Measurements from ENCODE around the gene ADSS1.
A peak's percentile ranks its signal among the peaks of the same experiment; 100 is the strongest.

ADSS1 gene

DNA sequence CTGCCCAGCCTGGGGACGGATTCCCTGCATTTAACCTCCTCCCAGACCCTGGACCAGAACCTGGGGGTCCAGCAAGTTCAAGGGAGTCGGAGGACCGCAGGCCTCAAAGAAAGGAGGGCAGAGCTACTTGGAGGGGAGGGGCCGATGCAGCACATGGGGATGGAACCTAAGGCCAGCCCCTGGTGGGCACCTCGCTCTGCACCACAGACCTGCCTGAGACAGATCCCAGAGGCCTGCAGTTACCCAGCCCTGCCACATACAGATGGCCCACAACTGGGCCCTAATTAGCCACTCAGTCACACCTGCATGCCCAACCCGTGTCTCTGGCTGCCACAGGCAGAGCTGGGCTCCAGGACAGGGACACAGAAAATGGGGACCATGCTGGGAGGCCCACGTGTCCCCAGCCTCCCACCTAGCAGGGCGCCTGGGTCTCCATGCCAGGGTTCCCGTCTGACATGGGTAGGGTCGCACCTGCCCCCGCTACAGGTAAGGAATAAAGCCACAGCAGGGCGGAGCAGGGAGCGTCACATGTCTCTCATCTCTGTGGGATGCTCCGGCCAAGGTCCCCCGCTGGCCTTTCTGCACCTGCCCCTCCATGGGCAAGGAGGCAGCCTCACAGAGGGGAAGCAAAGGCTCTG is 54.8 kb downstream of the ADSS1 start:
- DNase-seq, result no peak

DNA sequence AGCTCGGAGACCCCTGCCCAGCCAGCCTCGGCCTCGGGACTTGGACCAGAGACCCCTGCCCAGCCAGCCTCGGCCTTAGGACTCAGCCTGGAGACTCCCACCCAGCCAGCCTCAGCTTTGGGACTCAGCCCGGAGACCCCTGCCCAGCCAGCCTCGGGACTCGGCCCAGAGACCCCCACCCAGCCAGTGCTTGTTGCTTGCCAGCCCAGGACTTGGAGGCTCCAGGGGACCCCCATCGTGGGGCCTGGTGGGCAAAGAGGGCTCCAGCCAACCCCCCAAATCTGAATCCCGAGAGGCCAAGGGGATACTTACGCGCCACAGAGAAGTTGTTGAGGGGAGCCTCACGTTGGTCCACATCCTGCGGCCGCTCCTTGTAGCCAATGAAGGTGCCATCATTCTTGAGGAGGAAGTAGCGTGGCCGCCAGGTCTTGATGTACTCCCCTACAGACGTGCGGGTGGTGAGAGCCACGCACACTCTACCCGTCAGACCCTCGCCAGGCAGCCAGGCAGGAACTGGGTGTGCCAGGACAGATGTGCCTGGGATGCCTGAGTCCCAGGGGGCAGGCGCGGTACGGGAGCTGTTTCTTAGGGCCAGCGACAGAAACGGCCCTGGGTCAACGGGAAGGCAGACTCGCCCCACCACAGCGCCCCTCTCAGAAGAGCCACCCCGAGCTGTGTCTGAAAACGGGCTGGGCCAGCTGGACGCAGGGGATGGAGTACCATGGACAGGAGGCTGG is 55.9 kb downstream of the ADSS1 start:
- DNase-seq, result no peak

DNA sequence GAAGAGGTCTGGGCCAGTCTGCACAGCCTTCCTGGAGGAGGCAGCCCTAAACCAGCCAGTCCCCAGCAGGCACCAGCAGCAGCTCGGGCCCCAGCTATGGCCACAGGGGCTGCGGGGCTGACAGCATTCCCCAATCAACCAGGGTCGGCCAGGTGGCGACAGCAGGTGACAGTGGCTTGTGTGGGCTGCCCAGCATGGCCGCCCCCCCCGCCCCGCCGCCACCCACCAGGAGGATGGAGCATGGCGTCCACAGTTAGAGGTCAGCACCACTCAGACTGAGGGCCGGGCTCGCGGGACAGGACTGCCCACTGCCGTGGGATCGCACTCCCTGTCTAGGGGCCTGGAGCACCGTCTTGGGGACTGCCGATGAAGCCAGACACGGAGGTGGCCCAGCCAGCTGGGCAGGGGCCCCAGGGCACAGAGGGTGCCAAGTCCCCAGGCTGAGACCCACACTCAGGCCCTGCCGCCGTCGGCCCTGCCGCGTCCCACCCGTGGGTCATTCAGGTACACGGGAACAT is 56.5 kb downstream of the ADSS1 start:
- DNase-seq, result no peak

- no peak for DNase-seq
These were observed 57.4 kb downstream of the ADSS1 start for GRCh38 chr14:104781271-104782077.

DNA sequence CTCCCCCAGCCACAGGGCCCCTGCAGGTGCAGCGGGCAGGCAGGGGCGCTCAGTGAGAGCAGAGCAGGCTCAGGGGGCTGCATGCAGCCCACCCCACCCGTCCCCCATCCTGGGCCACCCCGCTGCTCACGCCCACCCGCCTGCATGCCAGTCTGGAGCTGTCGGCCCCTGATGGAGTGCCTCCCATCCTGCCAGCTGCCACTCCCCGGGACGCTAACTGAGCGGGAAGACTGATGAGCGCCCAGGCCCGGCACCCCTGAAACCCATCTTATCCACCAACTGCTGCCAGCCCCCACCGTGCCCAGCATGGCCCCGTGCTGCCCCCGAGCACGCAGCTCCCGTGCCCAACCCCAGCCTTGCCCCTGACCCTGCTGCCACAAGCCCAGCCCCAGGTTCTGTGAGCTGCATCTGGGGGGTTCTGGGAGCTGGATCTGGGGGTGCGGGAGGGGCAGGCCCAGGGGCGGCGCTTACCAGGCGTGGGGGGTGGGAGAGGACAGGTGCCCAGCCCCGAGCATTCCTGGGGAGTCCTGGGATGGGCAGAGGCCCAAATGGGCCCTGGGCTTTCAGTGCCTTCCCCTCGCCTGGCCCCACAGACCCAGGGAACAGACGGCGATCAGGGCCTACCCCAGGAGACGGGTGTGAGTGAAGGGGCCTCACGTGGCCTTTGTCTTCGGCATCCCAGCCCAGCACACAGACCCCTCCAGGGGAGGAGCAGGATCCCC is 58.2 kb downstream of the ADSS1 start:
- DNase-seq, result no peak

GRCh38 chr14:104782808-104783139 is 58.7 kb downstream of the ADSS1 start:
- DNase-seq, result no peak

GRCh38 chr14:104783484-104784217 is 59.6 kb downstream of the ADSS1 start:
- no peak for DNase-seq

- no peak for DNase-seq
These were observed 60.2 kb downstream of the ADSS1 start for GRCh38 chr14:104784218-104784568.

- peak in 17 of 58 donors; percentile 15 to 66 (median 33) for DNase-seq
These were observed 61.0 kb downstream of the ADSS1 start for GRCh38 chr14:104784846-104785707.

DNA sequence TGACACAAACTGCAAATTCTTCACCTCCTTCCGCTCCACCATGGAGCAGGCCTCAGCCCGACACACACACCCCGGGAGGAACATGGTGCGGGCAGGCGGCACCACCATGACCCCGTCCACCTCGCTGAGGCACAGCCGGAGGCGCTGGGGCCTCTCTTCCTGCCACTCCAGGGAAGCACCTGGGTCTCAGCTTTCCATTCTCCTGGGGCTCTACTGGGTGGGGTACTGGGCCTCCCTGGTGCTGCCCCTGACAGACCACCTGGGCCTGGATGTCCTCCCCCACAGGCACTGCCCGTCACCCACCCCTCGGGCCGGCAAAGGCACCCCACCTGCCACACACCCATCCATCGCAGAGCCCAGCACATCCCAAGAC is 61.7 kb downstream of the ADSS1 start:
- no peak for DNase-seq

- peak in 1 of 58 donors; percentile 28 for DNase-seq
These were observed 62.1 kb downstream of the ADSS1 start for GRCh38 chr14:104786091-104786586.

GRCh38 chr14:104786726-104787675 is 63.0 kb downstream of the ADSS1 start:
- no peak for DNase-seq

GRCh38 chr14:104787736-104788135 is 63.7 kb downstream of the ADSS1 start:
- DNase-seq, result no peak

- no peak for DNase-seq
These were observed 64.3 kb downstream of the ADSS1 start for GRCh38 chr14:104788161-104788818.

- DNase-seq, result no peak
These were observed 65.0 kb downstream of the ADSS1 start for GRCh38 chr14:104788873-104789663.

DNA sequence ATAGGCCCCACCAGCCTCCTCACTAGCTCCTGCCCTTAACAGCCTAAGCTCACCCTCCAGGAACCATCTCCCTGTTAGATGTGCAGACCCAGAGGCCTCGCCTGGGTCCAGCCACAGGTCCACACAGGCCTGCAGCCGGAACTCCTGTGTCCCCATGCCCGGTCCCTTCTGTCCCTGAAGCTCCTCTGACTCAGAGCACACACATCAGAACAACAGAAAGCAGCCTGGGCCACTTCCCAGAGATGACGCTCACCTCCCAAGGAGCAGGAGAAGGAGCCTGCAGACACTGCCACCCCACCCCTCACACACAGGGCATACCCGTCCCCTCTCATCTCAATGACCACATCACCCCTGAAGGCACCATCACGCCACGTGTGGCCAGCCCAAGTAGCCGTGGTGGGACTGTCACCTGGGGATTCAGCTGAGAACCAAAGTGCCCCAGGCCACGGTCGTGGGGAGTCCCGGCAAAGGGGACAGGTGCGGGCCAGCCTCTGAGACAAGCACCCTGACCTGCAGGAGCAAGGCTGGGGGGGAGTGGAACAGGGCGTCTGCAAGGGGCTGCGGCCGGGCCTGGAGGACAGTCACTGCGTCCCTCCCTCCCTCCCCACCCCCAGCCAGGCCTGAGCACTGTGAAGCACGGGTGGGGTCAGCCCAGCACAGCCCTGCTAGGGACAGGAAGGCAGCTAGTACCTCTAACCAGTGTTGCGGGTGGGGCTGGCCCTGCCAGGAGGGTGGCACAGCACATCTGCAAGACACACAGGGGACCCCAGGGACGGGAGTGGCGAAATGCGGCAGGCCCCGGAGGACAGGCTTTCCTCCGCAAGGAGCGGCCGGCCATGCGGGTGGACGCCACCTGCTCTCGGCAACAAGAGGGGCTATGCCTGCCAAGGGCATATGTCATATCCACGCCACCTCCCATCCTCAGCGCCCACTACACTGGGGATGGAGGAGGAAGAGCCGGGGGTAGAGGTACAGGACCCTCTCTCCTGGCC is 66.0 kb downstream of the ADSS1 start:
- DNase-seq, result no peak

Measured in anterior cingulate cortex (tissue), 58 donors.